OCI-LY7 (cell line): ENCODE data around the gene RBM20. TPM values are rescaled to one million over a fixed set of nuclear protein-coding genes. Genes with fewer than 3 reads are reported as not detected.

Source experiments
- BruUV-seq: library from RNA; stranded (reverse); fragments of 400-500 nt; replicated peaks from 2 replicates; lab custom pipeline; 2021; lab: Mats Ljungman, UMichigan
- CTCF ChIA-PET: fragments of 300-600 bp; sonication (Branson Sonifier 250); formaldehyde crosslinking; loops from one replicate; lab custom pipeline; 2022; ENCODE audit warnings: antibody characterized with exemption; ENCODE audit not compliant: unreplicated experiment; lab: Charles Lee
- POLR2A ChIA-PET: fragments of 300-600 bp; sonication (Branson Sonifier 250); formaldehyde crosslinking; loops from one replicate; lab custom pipeline; 2022; ENCODE audit warnings: antibody characterized with exemption; lab: Charles Lee
- DNase-seq: peaks from one replicate; pipeline ENCODE4 v3.0.0-alpha.2; 2015; ENCODE audit warnings: low spot score
- H2AFZ ChIP-seq: fragments of 200-600 bp; sonication (generic), shearing (Covaris generic); 2 replicates; pipeline ENCODE4 v1.6.1; 2014; ENCODE audit warnings: mild to moderate bottlenecking, antibody characterized with exemption, low read length, moderate library complexity
- H3K27ac ChIP-seq: fragments of 200-600 bp; sonication (generic); 2 replicates; pipeline ENCODE4 v1.5.1; 2014; ENCODE audit warnings: mixed run types, low read depth, mild to moderate bottlenecking, moderate library complexity, low read length, inconsistent platforms; ENCODE audit not compliant: poor library complexity, severe bottlenecking
- H3K36me3 ChIP-seq: fragments of 200-600 bp; sonication (generic); 2 replicates; pipeline ENCODE4 v1.6.1; 2014; ENCODE audit warnings: mild to moderate bottlenecking, antibody characterized with exemption, low read length, moderate library complexity, mixed read lengths; ENCODE audit not compliant: insufficient read depth
- H3K4me1 ChIP-seq: fragments of 200-600 bp; sonication (generic); 2 replicates; pipeline ENCODE4 v1.5.1; 2014; ENCODE audit warnings: mild to moderate bottlenecking, low read length; ENCODE audit not compliant: insufficient read depth, poor library complexity, severe bottlenecking
- H3K4me2 ChIP-seq: fragments of 200-600 bp; sonication (generic); 2 replicates; pipeline ENCODE4 v1.6.1; 2014; ENCODE audit warnings: mild to moderate bottlenecking, low read length
- H3K4me3 ChIP-seq: fragments of 200-600 bp; sonication (generic); 2 replicates; pipeline ENCODE4 v1.5.1; 2014; ENCODE audit warnings: mild to moderate bottlenecking, low read depth, low read length; ENCODE audit not compliant: poor library complexity, severe bottlenecking
- H3K79me2 ChIP-seq: fragments of 200-600 bp; sonication (generic); 2 replicates; pipeline ENCODE4 v1.6.1; 2016; ENCODE audit warnings: low read depth, mild to moderate bottlenecking, low read length, moderate library complexity, mixed read lengths; ENCODE audit not compliant: insufficient read depth
- H3K9me2 ChIP-seq: fragments of 200-600 bp; sonication (generic); 2 replicates; pipeline ENCODE4 v1.6.1; 2016; ENCODE audit warnings: mild to moderate bottlenecking, low read length, mixed read lengths; ENCODE audit not compliant: insufficient read depth
- H3K9me3 ChIP-seq: fragments of 200-600 bp; sonication (generic); 2 replicates; pipeline ENCODE4 v1.6.1; 2014; ENCODE audit warnings: mild to moderate bottlenecking, mixed run types, low read length, mixed read lengths
- H4K20me1 ChIP-seq: fragments of 200-600 bp; sonication (generic); 2 replicates; pipeline ENCODE4 v1.6.1; 2014; ENCODE audit warnings: mild to moderate bottlenecking, antibody characterized with exemption, low read length, moderate library complexity, mixed read lengths; ENCODE audit not compliant: insufficient read depth
- EZH2phosphoT487 ChIP-seq: fragments of 200-600 bp; sonication (generic); IDR thresholded peaks from 2 replicates; pipeline ENCODE4 v1.6.1; 2018; ENCODE audit warnings: low read depth, borderline replicate concordance, mild to moderate bottlenecking, mixed run types, antibody characterized with exemption, low read length, moderate library complexity, mixed read lengths
- intact Hi-C: fragments of 100-400 bp; cut with micrococcal nuclease; formaldehyde crosslinking; loops from one replicate; pipeline ENCODE4 v1.10.0; 2022; ENCODE audit not compliant: unreplicated experiment
- total RNA-seq, 2 experiments: library from RNA; depleted of rRNA in 1 of 2; stranded (reverse); fragments of >200 nt in 1 of 2; shearing (Covaris generic) in 1 of 2; gene quantifications; 2 replicates each; pipeline ENCODE4 v1.2.3, GENCODE V29; 2014 to 2022
- TF ChIP-seq, protein P1 (sequence below): fragments of 200-600 bp; sonication (generic); conservative IDR thresholded peaks from 2 replicates; pipeline ENCODE4 v1.5.1; 2014; ENCODE audit warnings: mild to moderate bottlenecking, antibody characterized with exemption, low read length, moderate library complexity, mixed read lengths

RBM20 gene
- total RNA-seq, 2 experiments from 2014 or later, result 0.35 to 1.0 TPM

DNA sequence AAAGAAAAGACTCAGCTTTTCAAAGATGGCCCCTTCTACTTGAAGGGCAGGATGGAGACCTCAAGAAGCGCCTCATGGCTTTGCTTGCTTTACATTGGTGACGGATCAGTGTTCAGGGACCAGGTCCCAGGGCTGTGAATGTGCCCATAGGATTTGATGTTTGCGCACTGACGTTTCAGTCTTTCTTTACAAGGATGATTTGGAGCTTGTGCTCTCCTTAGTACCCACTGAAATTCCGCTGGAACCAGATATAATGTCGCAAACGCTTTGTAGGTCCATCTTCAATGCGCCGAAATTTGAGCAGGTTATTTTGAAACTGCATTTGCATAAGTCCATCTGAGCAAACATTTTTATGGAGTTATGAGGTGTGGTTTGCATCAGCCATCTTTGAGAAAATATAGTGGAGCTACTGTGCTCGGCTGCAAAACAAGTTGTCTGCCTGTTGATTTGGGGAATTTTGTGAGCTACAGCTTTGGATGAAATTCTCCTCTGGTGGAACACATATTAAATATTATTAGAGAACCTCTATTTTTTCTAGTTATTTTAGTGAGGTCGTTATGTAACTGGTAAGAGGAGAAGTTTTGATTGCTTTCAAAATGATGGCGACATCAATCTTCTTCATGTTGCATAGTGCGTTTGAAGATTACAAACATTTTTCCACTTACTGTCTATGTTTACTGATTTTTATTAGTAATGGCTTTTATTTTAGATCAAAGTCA is 2.4 kb downstream of the RBM20 start:
- intact Hi-C loops, result loop anchor here (10.0 kb wide), 1 partner anchor 732 kb away; no protein-coding TSS in a partner anchor
- H3K9me2 ChIP-seq, result no peaks in the 10 kb centered on the region
- no peak overlapping the region for H2AFZ ChIP-seq
- CTCF ChIA-PET, result no interaction called here
- TF ChIP-seq EZH2phosphoT487, result no peak
- TF ChIP-seq, protein P1, sequence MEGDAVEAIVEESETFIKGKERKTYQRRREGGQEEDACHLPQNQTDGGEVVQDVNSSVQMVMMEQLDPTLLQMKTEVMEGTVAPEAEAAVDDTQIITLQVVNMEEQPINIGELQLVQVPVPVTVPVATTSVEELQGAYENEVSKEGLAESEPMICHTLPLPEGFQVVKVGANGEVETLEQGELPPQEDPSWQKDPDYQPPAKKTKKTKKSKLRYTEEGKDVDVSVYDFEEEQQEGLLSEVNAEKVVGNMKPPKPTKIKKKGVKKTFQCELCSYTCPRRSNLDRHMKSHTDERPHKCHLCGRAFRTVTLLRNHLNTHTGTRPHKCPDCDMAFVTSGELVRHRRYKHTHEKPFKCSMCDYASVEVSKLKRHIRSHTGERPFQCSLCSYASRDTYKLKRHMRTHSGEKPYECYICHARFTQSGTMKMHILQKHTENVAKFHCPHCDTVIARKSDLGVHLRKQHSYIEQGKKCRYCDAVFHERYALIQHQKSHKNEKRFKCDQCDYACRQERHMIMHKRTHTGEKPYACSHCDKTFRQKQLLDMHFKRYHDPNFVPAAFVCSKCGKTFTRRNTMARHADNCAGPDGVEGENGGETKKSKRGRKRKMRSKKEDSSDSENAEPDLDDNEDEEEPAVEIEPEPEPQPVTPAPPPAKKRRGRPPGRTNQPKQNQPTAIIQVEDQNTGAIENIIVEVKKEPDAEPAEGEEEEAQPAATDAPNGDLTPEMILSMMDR, result no peak
- no TSS peak for BruUV-seq
- DNase-seq, result no peak
- no peak overlapping the region for H3K27ac ChIP-seq
- POLR2A ChIA-PET, result interaction anchor here (0.7 to 1.7 kb wide), 6 partner anchors 26 to 347 kb away, joined by 3 to 9 read pairs (median 3); no protein-coding TSS in a partner anchor
- H3K9me3 ChIP-seq, result no peaks in the 10 kb centered on the region
- peaks cover 73% of the 10 kb centered on the region for H3K4me1 ChIP-seq
- H3K4me2 ChIP-seq, result peak overlapping the region; percentile 10; the same call in 1 of the 2 replicates
- no peaks in the 10 kb centered on the region for H3K79me2 ChIP-seq
- H3K4me3 ChIP-seq, result peak overlapping the region; percentile 3
- no peaks in the 10 kb centered on the region for H3K36me3 ChIP-seq
- no peaks in the 10 kb centered on the region for H4K20me1 ChIP-seq

DNA sequence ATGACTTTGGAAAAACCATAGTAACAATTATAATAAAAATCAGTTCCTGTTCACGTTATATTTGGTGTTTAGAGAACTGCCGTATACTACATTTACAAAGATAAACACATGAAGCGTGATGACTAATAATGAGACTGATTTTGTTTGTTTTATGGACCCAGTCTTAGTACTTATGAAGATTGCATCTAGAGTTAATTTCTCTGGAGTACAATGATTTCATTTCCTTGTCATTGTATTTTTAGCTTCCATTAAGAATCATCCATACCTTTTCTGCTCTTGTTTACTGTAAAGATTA is 2.9 kb downstream of the RBM20 start:
- no peak overlapping the region for H3K27ac ChIP-seq
- intact Hi-C loops, result loop anchor here (10.0 kb wide), 1 partner anchor 732 kb away; no protein-coding TSS in a partner anchor
- H4K20me1 ChIP-seq, result no peaks in the 10 kb centered on the region
- 0 out of 2 replicates have a peak overlapping the region, but pooled peaks have one; percentile 10 for H3K4me2 ChIP-seq
- no TSS peak for BruUV-seq
- ChIA-PET POLR2A (interaction anchor here (0.6 to 1.7 kb wide), 7 partner anchors 9 to 313 kb away, joined by 3 to 9 read pairs (median 3); no protein-coding TSS in a partner anchor), CTCF (interaction anchor here (0.5 kb wide), 1 partner anchor 73 kb away, joined by 3 read pairs; no protein-coding TSS in a partner anchor)
- no peak overlapping the region for H2AFZ ChIP-seq
- no peak for DNase-seq
- H3K9me3 ChIP-seq, result no peaks in the 10 kb centered on the region
- no peaks in the 10 kb centered on the region for H3K79me2 ChIP-seq
- TF ChIP-seq, protein P1, result no peak
- no peak for TF ChIP-seq EZH2phosphoT487
- H3K36me3 ChIP-seq, result no peaks in the 10 kb centered on the region
- H3K9me2 ChIP-seq, result no peaks in the 10 kb centered on the region
- no peak overlapping the region for H3K4me3 ChIP-seq
- H3K4me1 ChIP-seq, result peaks cover 73% of the 10 kb centered on the region
